HG02938 (cell line): ENCODE data around the gene SPDYE16.
"Not testable (repeated sequence)": the region's sequence is repeated elsewhere in the genome, so short reads cannot be mapped to it uniquely, and the experiment has no call there.

ENCODE experiments used
- ATAC-seq: cut with Tn5 transposase; IDR thresholded peaks from one replicate; pipeline ENCODE4 v1.9.1; 2021; ENCODE audit warnings: mild to moderate bottlenecking, moderate library complexity; ENCODE audit not compliant: unreplicated experiment

SPDYE16 gene

DNA sequence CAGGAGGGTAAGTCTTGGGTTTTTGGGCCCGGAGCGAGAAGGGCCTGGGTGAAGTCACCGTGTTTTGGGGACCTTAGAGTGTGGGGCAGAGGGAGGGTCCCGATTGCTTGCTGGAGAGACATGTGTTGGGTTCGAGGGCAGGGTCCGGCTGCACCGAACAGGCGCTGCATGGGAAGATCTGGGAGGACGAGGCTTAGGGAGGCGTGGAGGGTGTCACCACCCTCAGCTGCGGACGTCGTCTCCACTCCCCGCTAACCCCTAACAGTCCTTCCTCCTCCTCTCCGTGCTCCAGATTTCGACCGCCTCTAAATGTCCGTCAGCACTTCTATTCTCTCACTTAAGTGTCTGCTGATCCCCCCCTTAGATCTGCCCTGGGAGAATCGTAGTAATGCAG lies 6.8 kb upstream of the SPDYE16 start:
- ATAC-seq = not testable (repeated sequence)

DNA sequence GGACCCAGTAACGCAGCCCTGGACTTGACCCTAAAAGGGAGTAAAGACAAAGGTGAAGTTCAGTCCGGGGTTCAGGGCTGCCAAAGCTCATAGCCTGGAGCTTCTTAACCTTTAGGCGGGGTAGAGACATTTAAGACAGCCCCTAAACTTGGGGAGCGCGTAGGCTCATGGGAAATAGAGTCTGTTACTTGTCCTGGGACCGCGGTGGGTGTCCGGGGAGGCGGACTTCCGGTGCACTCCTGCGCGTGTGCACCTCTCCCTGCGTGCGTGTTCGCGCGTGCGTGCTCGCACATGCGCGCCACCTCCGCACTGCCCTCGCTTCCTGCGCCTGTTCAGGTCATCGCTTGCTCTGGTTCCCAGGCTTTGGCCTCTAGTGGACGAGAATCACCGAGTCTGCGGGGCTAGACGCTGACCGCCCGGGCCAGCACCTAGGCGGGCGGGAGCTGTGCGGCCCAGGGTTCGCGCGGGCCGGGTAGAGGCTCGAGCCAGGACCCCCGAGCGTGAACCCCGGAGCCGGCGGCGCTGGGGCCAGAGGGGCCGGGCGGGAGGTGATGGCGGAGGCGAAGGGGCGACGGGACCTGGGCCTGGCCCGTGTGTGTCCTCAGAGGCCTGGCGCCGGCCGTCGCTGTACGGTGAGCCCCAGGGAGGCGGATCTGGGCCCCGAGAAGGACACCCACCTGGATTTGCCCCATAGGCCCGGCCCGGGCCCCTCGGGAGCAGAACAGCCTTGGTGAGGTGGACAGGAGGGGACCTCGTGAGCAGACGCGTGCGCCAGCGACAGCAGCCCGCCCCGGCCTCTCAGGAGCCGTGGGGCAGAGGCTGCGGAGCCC lies 6.1 kb upstream of the SPDYE16 start:
- ATAC-seq = peak; percentile 97

DNA sequence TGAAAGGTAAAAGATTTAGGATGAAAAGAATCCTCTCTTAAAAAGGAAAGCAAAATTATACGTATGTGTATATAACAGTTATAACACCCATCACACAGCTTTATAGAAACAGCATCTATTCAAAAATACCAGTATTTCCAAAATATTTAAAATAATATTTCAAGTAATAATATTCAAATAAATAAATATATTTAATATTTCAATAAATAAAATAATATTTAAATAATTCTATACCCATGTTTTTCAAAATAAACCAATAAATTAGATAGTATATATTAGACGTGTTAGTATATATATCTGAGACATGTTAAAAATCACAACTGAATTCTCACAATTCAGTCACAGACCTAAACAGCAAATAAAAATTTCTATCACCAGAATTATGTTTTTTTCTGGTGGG lies 11.5 kb downstream of the SPDYE16 start:
- ATAC-seq = not testable (repeated sequence)

- not testable (repeated sequence) for ATAC-seq
These were observed 16.9 kb downstream of the SPDYE16 start for GRCh38 chr7:76526183-76526582.

- not testable (repeated sequence) for ATAC-seq
These were observed 26.2 kb downstream of the SPDYE16 start for GRCh38 chr7:76516932-76517331.

DNA sequence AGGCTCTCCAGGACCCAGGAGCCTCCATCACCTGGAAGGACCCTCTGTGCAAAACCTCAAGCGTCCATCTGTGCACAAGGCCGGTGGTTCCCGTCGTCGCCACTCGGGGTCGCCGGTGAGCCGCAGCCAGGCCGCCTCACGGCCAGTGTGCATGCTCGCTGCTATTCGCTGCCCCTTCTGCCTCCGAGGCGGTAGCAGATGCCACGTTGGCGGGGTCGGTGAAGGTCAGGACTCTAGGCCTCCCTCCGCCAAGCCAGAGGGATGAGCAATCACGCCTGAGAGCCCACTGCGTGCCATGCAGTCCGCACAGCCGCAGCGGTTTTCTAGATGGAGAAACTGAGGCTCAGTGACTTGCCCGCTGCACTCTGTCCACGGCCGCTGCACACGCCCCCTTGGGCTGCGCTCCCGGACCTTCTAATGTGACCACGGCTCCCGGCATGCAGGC lies 27.1 kb downstream of the SPDYE16 start:
- ATAC-seq = no peak

DNA sequence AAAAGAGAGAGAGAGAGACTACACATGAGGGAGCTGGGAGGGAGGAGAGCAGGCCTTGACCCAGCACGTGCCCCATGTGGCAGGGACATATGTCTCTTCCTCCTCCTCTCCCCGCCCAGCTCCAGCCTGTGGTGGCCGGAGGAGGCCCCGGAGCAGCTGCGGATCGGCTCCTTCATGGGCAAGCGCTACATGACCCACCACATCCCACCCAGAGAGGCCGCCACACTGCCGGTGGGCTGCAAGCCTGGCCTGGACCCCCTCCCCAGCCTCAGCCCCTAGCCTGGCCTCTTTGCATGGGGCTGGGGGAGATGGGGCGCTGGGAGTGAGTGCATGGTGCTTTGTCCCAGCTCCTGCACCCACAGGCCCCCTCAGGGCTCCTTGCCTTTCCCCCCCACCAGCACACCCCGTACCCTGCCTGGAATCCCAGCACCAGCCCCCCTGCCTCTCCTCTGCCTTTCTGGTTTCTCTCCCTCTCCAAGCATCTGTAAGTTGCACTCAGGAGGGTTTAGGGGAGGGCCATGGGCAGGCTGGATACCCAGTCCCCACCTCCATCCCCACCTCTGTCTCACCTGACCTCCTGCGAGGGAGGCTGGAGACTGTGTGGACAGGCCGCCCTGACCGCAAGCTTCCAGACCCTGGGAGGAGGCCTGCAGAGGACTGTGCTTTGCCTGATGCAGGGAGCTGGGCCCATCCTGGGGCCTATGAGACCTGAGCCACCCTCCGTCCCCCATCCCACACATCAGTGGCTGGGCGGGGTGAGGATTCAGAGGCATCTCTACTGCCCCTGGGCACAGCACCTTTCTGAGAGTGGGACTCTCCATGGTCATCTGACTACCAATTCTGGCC lies 27.9 kb downstream of the SPDYE16 start:
- ATAC-seq = no peak

DNA sequence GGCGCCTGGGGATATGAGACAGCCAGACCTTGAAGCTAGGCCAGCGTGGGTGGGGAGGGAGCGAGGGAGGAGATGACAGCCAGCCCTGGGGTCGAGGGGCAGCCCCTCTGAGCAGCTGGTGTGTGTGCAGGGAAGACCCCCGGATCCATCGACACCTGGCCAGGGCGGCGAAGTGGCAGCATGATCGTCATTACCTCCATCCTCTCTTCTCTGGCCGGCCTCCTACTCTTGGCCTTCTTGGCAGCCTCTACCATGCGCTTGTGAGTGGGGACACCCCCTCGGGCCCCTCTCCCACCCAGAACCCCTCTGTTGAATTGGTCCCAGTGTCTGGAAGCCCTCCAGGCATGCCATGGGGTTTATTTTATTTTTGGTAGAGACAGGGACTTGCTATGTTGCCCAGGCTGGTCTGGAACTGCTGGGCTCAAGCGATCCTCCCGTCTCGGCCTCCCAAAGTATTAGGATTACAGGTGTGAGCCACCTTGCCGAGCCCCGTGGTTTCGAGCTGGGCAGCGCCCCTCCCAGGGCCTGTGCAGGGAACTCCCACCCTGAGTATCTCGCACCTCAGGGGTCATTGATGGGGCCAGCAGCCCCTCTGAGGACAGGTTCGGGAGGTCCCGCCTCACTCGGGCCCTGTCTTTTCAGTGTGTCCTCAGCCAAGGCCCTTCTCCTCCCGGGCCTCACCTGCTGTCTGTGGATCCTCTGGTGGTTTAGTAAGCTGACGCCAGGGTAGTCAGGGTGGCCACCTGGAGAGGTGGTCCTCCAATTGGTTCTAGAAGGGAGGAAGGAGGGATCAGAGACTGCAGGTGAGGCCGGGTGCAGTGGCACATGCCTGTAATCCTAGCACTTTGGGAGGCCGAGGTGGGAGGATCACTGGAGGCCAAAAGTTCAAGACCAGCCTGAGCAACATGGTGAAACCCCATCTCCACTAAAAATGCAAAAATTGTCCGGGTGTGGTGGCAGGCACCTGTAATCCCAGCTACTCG lies 29.0 kb downstream of the SPDYE16 start:
- ATAC-seq = no peak

DNA sequence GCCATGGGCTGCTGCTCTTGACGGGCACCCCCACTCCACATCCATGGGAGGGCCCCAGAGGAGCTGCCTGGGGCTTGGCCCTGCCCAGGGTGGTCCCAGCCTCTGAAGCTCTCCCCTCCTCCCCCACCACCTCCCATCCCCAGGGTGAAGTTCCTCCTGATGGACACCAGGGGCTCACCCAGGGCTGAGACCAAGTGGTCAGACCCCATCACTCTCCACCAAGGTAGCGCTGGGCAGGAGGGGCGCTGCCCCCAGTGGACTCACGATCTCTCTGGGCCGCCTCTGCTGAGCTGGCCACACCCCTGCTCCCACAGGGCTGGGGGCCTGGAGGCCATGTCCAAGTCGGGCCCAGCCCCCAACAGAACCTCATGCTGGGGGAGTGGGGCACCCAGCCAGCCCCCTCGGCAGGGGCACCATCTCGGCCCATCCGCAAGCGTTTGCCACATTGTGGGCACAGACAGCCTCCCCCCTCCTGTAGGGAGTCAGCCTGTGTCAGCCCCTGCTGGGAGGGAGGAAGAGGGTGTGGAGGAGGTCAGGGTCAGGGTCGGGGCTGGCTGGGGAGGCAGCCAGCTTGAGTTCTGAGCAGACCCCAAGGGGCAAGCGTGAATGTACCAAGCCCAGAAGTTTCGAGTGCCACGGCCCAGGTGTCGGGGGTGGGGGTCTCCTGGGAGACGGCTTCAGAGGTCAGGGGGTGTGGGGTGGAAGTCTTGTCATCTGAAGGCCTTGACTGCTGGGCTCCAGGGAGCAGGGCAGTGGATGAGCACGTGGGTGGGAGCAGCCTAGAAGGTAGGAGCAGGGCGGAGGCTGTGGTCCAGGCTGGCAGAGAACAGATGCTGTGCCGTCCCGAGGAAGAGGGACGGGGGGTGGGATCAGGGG lies 29.9 kb downstream of the SPDYE16 start:
- ATAC-seq = no peak

DNA sequence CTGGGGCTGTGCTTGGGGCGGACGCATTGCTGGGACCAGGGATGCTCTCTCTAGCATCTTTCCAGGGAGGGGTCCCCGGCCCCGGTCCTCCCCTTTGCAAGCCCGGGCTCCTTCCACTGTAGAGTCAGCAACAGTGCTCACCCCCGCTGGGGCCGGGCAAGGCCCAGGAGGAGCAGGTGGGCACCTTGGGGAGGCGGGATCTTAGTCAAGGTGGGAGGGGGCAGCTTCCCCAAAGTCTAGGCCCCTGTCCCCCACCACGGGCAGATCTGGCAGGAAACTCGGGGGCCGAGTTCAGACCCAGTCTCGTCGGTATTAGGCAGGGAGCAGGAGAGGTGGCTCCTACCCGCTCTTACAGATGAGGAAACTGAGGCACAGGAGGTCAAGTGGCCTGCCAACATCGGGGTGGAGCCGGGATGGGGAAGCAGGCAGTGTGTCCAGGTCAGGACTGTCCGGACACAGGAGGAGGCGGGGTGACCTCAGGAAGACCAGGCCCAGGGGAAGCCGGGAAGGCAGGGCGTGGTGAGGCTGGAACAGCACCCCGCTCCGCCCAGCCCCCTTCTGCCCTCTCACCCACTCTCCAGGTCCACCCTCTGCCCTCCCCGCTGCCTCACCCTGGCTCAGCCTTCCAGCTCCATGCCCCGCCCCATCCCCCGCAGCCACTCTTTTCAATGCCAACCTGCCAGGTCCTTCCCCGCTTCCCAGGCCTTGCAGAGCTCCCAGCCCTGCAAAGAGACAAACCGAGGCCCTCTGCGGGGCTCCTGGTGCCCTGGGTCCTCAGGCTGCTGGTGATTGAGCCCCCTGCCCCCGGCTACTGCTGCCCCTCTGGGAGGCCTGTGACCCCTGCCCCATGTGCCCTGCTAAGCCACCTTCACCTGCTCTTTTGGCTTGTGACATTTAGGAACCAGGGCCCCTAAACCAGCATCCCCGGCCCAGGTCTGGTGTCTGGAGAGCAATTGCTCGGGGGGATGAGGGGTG lies 30.9 kb downstream of the SPDYE16 start:
- not testable (repeated sequence) for ATAC-seq

- ATAC-seq = not testable (repeated sequence)
These were observed 31.7 kb downstream of the SPDYE16 start for GRCh38 chr7:76511200-76511910.

GRCh38 chr7:76509931-76510877 lies 32.9 kb downstream of the SPDYE16 start, which contains the start of gene UPK3B:
Gene UPK3B (plus strand): TSS chr7:76510552. CDS start chr7:76510653, 101 bp downstream.
- no peak for ATAC-seq

- ATAC-seq = no peak
These were observed 35.2 kb downstream of the SPDYE16 start for GRCh38 chr7:76507723-76508406.

GRCh38 chr7:76506643-76507042 lies 36.5 kb downstream of the SPDYE16 start:
- not testable (repeated sequence) for ATAC-seq

- ATAC-seq = no peak
These were observed 37.0 kb downstream of the SPDYE16 start for GRCh38 chr7:76506081-76506440.
